ENCODE results near the gene RTF2.
A peak's percentile ranks its signal among the peaks of the same experiment; 100 is the strongest.
"Not testable (repeated sequence)": the region's sequence is repeated elsewhere in the genome, so short reads cannot be mapped to it uniquely, and the experiment has no call there.

Gene RTF2

DNA sequence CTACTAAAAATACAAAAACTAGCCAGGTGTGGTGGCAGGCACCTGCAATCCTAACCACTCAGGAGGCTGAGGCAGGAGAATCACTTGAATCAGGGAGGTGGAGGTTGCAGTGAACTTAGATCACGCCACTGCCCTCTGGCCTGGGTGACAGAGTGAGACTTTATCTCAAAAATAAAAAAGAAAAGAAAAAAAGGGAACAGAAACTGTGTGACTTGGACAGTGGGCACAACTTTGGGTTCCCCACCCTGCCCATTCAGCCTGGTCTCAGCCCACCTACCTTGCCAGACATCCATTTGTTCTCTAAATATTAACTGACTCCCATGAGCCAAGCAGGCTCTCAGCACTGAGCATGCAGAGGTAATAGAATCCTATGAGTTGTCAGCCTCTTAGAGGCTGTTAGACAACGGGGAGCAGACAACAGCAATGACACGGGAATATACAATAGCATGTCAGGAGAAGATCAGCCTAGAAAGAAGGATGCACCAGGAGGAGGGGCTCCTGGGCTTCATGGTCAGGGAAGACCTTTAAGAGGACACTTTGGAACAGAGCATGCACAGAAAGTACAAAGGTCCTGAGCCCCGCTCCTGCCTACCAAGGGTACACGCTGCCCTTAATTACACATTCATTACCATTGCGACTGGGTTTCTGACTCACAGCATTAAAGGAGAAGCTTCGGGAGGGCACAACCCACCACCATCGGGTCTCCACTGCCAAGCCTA lies 84.6 kb downstream of the RTF2 start:
- in situ Hi-C loops (cut with HindIII; ENCODE audit: low sequenced_read_pairs) = no loop called here
- DNase-seq (ENCODE audit: low read depth, low spot score) = no peak

DNA sequence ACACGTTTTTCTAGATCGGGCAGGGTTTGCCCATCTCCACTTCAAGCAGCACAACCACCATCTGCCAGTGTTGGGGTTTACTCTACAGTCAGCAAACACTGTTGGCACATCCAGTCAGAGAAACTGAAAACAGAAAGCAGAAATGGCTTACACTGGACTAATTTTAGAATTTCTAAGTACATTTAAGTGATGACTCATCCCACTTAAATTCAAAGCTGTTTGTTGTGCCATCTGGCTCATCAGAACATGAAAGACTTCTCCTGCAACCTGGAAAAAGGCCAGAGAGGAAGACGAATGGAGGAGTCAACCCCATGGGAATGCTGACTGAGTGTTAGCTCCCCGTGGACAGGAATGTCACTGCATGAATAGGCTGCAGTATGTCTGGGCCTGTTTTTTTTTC lies 86.4 kb downstream of the RTF2 start:
- DNase-seq (ENCODE audit: low read depth, low spot score) = peak; percentile 97
- in situ Hi-C loops (cut with HindIII; ENCODE audit: low sequenced_read_pairs) = no loop called here

More for the DNA sequence above, 84.6 kb downstream of the RTF2 start:
- H3K4me3 ChIP-seq (ENCODE audit: low read depth, low read length) = no peak overlapping the region
- TF ChIP-seq, protein P1, sequence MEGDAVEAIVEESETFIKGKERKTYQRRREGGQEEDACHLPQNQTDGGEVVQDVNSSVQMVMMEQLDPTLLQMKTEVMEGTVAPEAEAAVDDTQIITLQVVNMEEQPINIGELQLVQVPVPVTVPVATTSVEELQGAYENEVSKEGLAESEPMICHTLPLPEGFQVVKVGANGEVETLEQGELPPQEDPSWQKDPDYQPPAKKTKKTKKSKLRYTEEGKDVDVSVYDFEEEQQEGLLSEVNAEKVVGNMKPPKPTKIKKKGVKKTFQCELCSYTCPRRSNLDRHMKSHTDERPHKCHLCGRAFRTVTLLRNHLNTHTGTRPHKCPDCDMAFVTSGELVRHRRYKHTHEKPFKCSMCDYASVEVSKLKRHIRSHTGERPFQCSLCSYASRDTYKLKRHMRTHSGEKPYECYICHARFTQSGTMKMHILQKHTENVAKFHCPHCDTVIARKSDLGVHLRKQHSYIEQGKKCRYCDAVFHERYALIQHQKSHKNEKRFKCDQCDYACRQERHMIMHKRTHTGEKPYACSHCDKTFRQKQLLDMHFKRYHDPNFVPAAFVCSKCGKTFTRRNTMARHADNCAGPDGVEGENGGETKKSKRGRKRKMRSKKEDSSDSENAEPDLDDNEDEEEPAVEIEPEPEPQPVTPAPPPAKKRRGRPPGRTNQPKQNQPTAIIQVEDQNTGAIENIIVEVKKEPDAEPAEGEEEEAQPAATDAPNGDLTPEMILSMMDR (IDR thresholded peaks at IDR 0.05; ENCODE audit: low read depth, low read length) = no peak

DNA sequence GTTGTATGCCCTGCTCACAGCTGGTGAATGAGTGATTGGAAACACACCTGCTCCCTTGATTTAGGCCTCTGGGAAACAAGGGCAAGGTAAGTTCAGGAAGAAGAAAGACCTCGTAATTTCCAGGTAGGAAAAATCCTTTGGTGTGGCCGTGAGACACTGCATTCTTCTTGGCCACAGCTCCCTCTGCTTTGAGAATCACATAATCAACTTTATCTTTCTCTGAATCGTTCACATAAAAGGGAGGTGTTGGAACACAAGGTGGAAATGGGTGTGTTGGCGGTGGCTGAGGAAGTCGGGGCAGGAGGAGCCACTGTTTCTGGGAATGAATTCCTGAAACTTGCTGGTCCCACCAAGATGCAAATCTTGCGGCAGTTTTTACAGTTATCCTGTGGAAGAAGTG lies 90.5 kb downstream of the RTF2 start:
- no peak overlapping the region for H3K4me3 ChIP-seq (ENCODE audit: low read depth, low read length)
- TF ChIP-seq, protein P1 (IDR thresholded peaks at IDR 0.05; ENCODE audit: low read depth, low read length) = no peak
- in situ Hi-C loops (cut with HindIII; ENCODE audit: low sequenced_read_pairs) = no loop called here
- DNase-seq (ENCODE audit: low read depth, low spot score) = no peak

More for the DNA sequence above, 86.4 kb downstream of the RTF2 start:
- no peak overlapping the region for H3K4me3 ChIP-seq (ENCODE audit: low read depth, low read length)
- TF ChIP-seq, protein P1 (IDR thresholded peaks at IDR 0.05; ENCODE audit: low read depth, low read length) = no peak

DNA sequence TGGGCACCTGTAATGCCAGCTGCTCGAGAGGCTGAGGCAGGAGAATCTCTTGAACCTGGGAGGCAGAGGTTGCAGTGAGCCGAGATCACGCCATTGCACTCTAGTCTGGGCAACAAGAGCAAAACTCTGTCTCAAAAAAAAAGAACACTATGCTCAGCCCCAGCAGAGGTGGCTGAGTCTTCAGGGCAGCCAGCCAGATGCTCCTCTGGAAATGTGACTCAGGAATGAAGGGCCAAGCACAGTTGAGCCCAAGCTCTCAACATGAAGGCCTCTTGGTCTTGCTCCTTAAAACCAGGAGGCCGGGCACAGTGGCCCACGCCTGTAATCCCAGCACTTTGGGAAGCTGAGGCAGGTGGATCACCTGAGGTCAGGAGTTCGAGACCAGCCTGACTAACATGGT lies 96.1 kb downstream of the RTF2 start:
- in situ Hi-C loops (cut with HindIII; ENCODE audit: low sequenced_read_pairs); DNase-seq (ENCODE audit: low read depth, low spot score); H3K4me3 ChIP-seq (ENCODE audit: low read depth, low read length): not testable (repeated sequence)

DNA sequence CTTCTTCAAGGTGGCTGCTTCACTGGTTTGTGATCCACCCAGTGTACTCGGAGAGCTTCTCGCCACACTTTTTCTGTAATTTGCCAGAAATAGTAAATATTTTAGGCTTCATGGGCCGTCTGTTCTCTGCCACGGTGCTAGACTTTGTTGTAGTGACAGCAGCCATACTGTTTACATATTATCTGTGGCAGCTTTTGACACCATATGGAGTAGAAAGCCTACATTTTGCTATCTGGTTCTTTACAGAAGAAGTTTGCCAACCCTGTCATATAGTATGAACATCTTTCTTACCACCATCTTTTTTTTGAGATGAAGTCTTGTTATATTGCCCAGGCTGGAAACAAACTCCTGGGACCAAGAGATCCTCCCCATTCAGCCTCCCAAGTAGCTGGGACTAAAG lies 97.1 kb downstream of the RTF2 start:
- H3K4me3 ChIP-seq (ENCODE audit: low read depth, low read length) = no peak overlapping the region
- in situ Hi-C loops (cut with HindIII; ENCODE audit: low sequenced_read_pairs) = no loop called here
- no peak for DNase-seq (ENCODE audit: low read depth, low spot score)
- TF ChIP-seq, protein P1 (IDR thresholded peaks at IDR 0.05; ENCODE audit: low read depth, low read length) = no peak

DNA sequence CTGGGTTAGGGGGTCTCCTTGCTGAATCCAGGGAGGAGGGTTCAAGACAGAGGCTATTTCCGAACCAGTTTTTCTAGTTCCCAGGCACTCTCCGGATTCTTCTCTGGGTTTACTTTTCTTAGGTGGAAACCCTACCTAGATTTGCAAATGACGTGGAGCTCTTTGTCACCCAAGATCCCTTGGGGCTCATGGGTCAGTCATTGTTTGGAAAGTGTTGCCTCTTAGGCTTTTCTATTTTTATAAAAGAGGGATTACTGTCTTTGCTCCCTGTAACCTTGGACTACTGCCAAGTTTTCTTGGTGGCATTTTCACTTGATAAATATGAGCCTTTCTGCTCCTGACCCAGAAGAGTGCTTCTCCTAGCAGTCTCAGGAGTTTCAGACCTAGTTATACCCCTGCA lies 98.2 kb downstream of the RTF2 start:
- in situ Hi-C loops (cut with HindIII; ENCODE audit: low sequenced_read_pairs) = no loop called here
- TF ChIP-seq, protein P1 (IDR thresholded peaks at IDR 0.05; ENCODE audit: low read depth, low read length) = no peak
- DNase-seq (ENCODE audit: low read depth, low spot score) = no peak
- no peak overlapping the region for H3K4me3 ChIP-seq (ENCODE audit: low read depth, low read length)

Measured in astrocyte of the spinal cord (primary cell).